Astrocyte (in vitro differentiated cells and primary cell): Measurements from ENCODE around the gene POU5F2. TPM values are rescaled to one million over a fixed set of nuclear protein-coding genes. Genes with fewer than 3 reads are reported as not detected.

Experiments
- DNase-seq: peaks from one replicate; pipeline ENCODE4 v3.0.0-alpha.2; 2010; ENCODE audit warnings: low read depth
- FAIRE-seq: peaks from 2 replicates; lab custom pipeline; 2011; peaks lifted over from hg19 to GRCh38; lab: Jason Lieb, UNC
- H2AFZ ChIP-seq: 2 replicates; pipeline ENCODE4 v1.6.0; 2012; ENCODE audit warnings: low read depth, low read length, inconsistent platforms
- H3K27ac ChIP-seq: 2 replicates; pipeline ENCODE4 v1.5.1; 2011; ENCODE audit warnings: low read depth, low read length, inconsistent platforms
- H3K27me3 ChIP-seq: 2 replicates; pipeline ENCODE4 v1.6.0; 2011; ENCODE audit warnings: low read length, inconsistent platforms; ENCODE audit not compliant: insufficient read depth
- H3K36me3 ChIP-seq: 2 replicates; pipeline ENCODE4 v1.5.1; 2011; ENCODE audit warnings: low read length, inconsistent platforms; ENCODE audit not compliant: insufficient read depth
- H3K4me1 ChIP-seq: 2 replicates; pipeline ENCODE4 v1.5.1; 2011; ENCODE audit warnings: low read length, inconsistent platforms; ENCODE audit not compliant: insufficient read depth
- H3K4me2 ChIP-seq: 2 replicates; pipeline ENCODE4 v1.6.0; 2012; ENCODE audit warnings: low read length, inconsistent platforms
- H3K4me3 ChIP-seq: 2 replicates; pipeline ENCODE4 v1.5.1; 2011; ENCODE audit warnings: low read depth, mild to moderate bottlenecking, low read length, inconsistent platforms; ENCODE audit not compliant: insufficient read depth
- H3K79me2 ChIP-seq: 2 replicates; pipeline ENCODE4 v1.6.0; 2012; ENCODE audit warnings: mild to moderate bottlenecking, low read length, inconsistent platforms; ENCODE audit not compliant: insufficient read depth
- H3K9ac ChIP-seq: 2 replicates; pipeline ENCODE4 v1.6.0; 2012; ENCODE audit warnings: mild to moderate bottlenecking, low read length, inconsistent platforms
- H3K9me3 ChIP-seq: 2 replicates; pipeline ENCODE4 v1.5.1; 2012; ENCODE audit warnings: low read depth, mild to moderate bottlenecking, low read length, inconsistent platforms; ENCODE audit not compliant: insufficient read depth
- H4K20me1 ChIP-seq: 2 replicates; pipeline ENCODE4 v1.6.0; 2012; ENCODE audit warnings: low read length, inconsistent platforms; ENCODE audit not compliant: insufficient read depth
- H3K27ac Mint-ChIP-seq: one replicate; pipeline ENCODE4 v1.8.0; 2021; ENCODE audit warnings: mild to moderate bottlenecking, mixed read lengths; ENCODE audit not compliant: unreplicated experiment
- H3K27me3 Mint-ChIP-seq: one replicate; pipeline ENCODE4 v1.8.0; 2021; ENCODE audit warnings: low read depth, mixed read lengths; ENCODE audit not compliant: unreplicated experiment
- H3K36me3 Mint-ChIP-seq: one replicate; pipeline ENCODE4 v1.8.0; 2021; ENCODE audit warnings: low read depth, mixed read lengths; ENCODE audit not compliant: unreplicated experiment
- H3K4me1 Mint-ChIP-seq: one replicate; pipeline ENCODE4 v1.8.0; 2021; ENCODE audit warnings: low read depth, mixed read lengths; ENCODE audit not compliant: unreplicated experiment
- H3K4me3 Mint-ChIP-seq: one replicate; pipeline ENCODE4 v1.8.0; 2021; ENCODE audit warnings: mild to moderate bottlenecking, moderate library complexity, mixed read lengths; ENCODE audit not compliant: unreplicated experiment
- H3K9me3 Mint-ChIP-seq: one replicate; pipeline ENCODE4 v1.8.0; 2021; ENCODE audit warnings: mild to moderate bottlenecking, mixed read lengths; ENCODE audit not compliant: unreplicated experiment
- CTCF ChIP-seq: IDR thresholded peaks from 2 replicates; pipeline ENCODE4 v1.5.1; 2011; ENCODE audit warnings: low read depth, mild to moderate bottlenecking, inconsistent platforms, low read length, moderate library complexity; ENCODE audit not compliant: insufficient read depth
- EZH2 ChIP-seq: IDR thresholded peaks from 2 replicates; pipeline ENCODE4 v1.6.1; 2012; ENCODE audit warnings: mild to moderate bottlenecking, low read length, inconsistent platforms; ENCODE audit not compliant: insufficient read depth
- total RNA-seq: library from RNA; stranded (reverse); gene quantifications from 2 replicates; pipeline ENCODE4 v1.2.1, GENCODE V29; 2021

The POU5F2 gene
- total RNA-seq, 1 donor from 2014 or later, result 0.54 TPM

GRCh38 chr5:93721071-93721470 is 20.3 kb downstream of the POU5F2 start:
- TF ChIP-seq EZH2, result no peak
- peaks cover 2% of the 10 kb centered on the region for H3K4me1 Mint-ChIP-seq
- Histone ChIP-seq H3K27me3 (no peaks in the 10 kb centered on the region), H3K4me3 (no peak overlapping the region), H3K4me2 (no peak overlapping the region), H3K79me2 (no peaks in the 10 kb centered on the region), H3K36me3 (no peaks in the 10 kb centered on the region), H4K20me1 (no peaks in the 10 kb centered on the region), H3K4me1 (no peaks in the 10 kb centered on the region), H2AFZ (no peak overlapping the region), H3K27ac (no peak overlapping the region), H3K9ac (no peak overlapping the region), H3K9me3 (no peaks in the 10 kb centered on the region)
- no peak overlapping the region for H3K4me3 Mint-ChIP-seq
- FAIRE-seq, result no peak
- no peaks in the 10 kb centered on the region for H3K36me3 Mint-ChIP-seq
- no peaks in the 10 kb centered on the region for H3K9me3 Mint-ChIP-seq
- H3K27me3 Mint-ChIP-seq, result no peaks in the 10 kb centered on the region
- H3K27ac Mint-ChIP-seq, result no peak overlapping the region
- DNase-seq, result no peak

GRCh38 chr5:93717162-93717561 is 24.2 kb downstream of the POU5F2 start:
- Histone ChIP-seq H2AFZ (no peak overlapping the region), H3K27ac (no peak overlapping the region), H3K9ac (no peak overlapping the region), H3K9me3 (no peaks in the 10 kb centered on the region), H3K4me2 (no peak overlapping the region), H3K4me1 (no peaks in the 10 kb centered on the region), H3K27me3 (no peaks in the 10 kb centered on the region), H3K79me2 (no peaks in the 10 kb centered on the region), H3K4me3 (no peak overlapping the region), H4K20me1 (no peaks in the 10 kb centered on the region), H3K36me3 (no peaks in the 10 kb centered on the region)
- Mint-ChIP-seq H3K27me3 (no peaks in the 10 kb centered on the region), H3K27ac (no peak overlapping the region), H3K9me3 (peaks cover 2% of the 10 kb centered on the region), H3K4me1 (peaks cover 2% of the 10 kb centered on the region), H3K36me3 (peaks cover 2% of the 10 kb centered on the region), H3K4me3 (no peak overlapping the region)
- DNase-seq, result peak; percentile 53
- FAIRE-seq, result no peak
- TF ChIP-seq CTCF, result no peak

- H2AFZ ChIP-seq, result no peak overlapping the region
- FAIRE-seq, result no peak
Measured at GRCh38 chr5:93716453-93716852, 24.9 kb downstream of the POU5F2 start.

More at GRCh38 chr5:93716453-93716852, 24.9 kb downstream of the POU5F2 start:
- Mint-ChIP-seq H3K27ac (no peak overlapping the region), H3K4me3 (no peak overlapping the region), H3K9me3 (peaks cover 2% of the 10 kb centered on the region), H3K36me3 (peaks cover 2% of the 10 kb centered on the region), H3K27me3 (no peaks in the 10 kb centered on the region), H3K4me1 (peaks cover 2% of the 10 kb centered on the region)
- DNase-seq, result no peak
- Histone ChIP-seq H3K27me3 (no peaks in the 10 kb centered on the region), H3K27ac (no peak overlapping the region), H3K9ac (no peak overlapping the region), H3K4me3 (no peak overlapping the region), H3K36me3 (no peaks in the 10 kb centered on the region), H3K4me1 (no peaks in the 10 kb centered on the region), H3K4me2 (no peak overlapping the region), H4K20me1 (no peaks in the 10 kb centered on the region), H3K9me3 (no peaks in the 10 kb centered on the region), H3K79me2 (no peaks in the 10 kb centered on the region)
- no peak for TF ChIP-seq EZH2
- no peak for TF ChIP-seq CTCF
